ENCODE data around the gene ADAM12.

ADAM12 gene

DNA sequence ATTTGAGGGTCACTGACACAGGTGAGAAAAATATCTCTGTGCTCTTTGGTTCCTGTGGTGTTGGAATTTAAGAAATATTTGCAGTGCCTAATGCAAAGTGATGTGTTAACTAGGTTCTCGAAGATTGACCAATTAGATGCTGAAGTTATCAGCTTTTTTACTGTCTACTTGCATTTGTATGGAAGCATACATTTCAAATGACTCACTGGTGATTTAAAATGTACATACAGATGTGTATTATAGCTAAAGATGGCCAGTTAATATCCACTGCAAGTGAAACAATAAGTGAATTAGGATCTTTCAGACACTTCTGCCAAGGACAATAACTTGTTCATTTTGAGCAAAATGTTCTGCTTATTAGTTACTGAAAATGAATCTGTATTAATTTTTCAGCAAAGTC, 287.0 kb downstream of the ADAM12 start:
- DNase-seq (ENCODE audit: low spot score): no peak
- Histone ChIP-seq H3K4me3 (no peak overlapping the region), H3K27ac (no peak overlapping the region)
- TF ChIP-seq, protein P1, sequence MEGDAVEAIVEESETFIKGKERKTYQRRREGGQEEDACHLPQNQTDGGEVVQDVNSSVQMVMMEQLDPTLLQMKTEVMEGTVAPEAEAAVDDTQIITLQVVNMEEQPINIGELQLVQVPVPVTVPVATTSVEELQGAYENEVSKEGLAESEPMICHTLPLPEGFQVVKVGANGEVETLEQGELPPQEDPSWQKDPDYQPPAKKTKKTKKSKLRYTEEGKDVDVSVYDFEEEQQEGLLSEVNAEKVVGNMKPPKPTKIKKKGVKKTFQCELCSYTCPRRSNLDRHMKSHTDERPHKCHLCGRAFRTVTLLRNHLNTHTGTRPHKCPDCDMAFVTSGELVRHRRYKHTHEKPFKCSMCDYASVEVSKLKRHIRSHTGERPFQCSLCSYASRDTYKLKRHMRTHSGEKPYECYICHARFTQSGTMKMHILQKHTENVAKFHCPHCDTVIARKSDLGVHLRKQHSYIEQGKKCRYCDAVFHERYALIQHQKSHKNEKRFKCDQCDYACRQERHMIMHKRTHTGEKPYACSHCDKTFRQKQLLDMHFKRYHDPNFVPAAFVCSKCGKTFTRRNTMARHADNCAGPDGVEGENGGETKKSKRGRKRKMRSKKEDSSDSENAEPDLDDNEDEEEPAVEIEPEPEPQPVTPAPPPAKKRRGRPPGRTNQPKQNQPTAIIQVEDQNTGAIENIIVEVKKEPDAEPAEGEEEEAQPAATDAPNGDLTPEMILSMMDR (IDR thresholded peaks at IDR 0.05): no peak

- no peak overlapping the region for H3K27ac ChIP-seq
- no peak for DNase-seq (ENCODE audit: low spot score)
- TF ChIP-seq, protein P1 (IDR thresholded peaks at IDR 0.05): no peak
- H3K4me3 ChIP-seq: no peak overlapping the region
Observed at GRCh38 chr10:126099366-126099765, 288.9 kb downstream of the ADAM12 start.

DNA sequence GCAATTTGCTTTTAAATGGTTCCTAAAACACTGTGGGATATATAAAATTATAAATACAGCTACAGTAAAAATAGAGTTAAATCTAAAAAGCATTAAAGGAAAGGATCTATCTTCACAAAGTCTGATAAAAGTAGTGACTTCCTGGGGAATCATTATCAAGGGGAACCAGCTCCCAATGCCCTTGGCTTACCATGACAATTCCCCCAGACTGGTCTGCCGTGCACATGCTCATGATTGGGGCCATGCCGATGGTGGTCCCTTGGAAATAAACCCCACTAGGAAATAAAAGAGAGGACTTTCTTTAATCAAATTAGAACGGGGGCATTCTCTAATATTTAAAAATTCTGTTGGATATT, 290.1 kb downstream of the ADAM12 start:
- H3K4me3 ChIP-seq: no peak overlapping the region
- DNase-seq (ENCODE audit: low spot score): no peak
- TF ChIP-seq, protein P1 (IDR thresholded peaks at IDR 0.05): no peak
- H3K27ac ChIP-seq: no peak overlapping the region

DNA sequence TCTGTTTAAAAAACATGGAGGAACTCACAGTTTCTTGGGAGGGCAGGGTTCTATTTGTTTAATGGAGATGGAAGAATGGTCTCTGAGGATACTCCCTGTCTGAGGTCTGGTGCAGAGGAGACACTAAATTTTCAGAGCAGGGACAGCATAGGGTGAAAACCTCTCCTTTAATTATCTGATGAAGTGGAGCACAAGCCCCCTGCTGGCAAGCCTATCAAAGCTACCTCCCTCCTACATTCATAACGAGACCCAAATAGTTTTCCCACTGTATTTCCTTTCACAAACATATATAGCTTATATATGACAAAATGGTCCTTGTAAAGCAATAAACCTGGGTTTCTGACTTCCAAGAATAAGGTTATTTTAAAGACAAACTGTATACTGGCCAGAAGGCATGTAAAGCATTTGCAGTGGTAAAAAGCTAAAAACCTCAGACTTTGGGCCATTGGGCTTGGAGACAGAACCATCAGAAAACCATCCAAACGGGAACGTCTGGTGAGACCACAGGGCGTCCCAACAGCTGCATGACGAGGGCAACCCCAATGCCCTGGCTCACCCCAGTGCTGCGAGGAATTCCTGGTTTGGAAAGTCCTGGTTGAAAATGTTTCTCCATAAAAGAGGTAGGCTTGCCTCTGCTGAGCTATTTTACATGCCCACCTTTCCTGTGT, 290.6 kb downstream of the ADAM12 start:
- no peak overlapping the region for H3K27ac ChIP-seq
- no peak for DNase-seq (ENCODE audit: low spot score)
- TF ChIP-seq, protein P1 (IDR thresholded peaks at IDR 0.05): no peak
- no peak overlapping the region for H3K4me3 ChIP-seq

DNA sequence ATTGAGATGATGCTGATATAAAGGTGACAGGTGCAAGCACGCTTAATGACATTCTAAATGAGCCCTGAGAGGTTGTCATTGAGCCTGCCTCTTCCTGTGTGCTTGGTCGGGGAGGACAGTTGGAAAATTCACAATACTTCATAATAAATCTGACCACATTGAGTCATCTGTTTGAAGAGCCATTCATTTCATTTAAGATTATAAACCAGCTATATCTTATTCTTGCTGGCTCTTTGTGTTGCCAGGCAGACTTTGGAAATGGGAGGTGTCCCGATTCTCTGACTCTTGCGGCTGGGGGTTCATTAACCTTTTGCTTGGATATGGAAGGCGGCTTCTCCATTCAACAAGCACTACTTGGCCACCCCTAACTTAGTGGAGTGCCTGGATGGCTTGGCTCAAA, 293.7 kb downstream of the ADAM12 start:
- TF ChIP-seq, protein P1 (IDR thresholded peaks at IDR 0.05): no peak
- H3K27ac ChIP-seq: no peak overlapping the region
- no peak for DNase-seq (ENCODE audit: low spot score)

GRCh38 chr10:126092366-126093215, 295.7 kb downstream of the ADAM12 start:
- DNase-seq (ENCODE audit: low spot score): no peak
- H3K4me3 ChIP-seq: no peak overlapping the region
- TF ChIP-seq, protein P1 (IDR thresholded peaks at IDR 0.05): no peak
- no peak overlapping the region for H3K27ac ChIP-seq

More for the DNA sequence above, 293.7 kb downstream of the ADAM12 start:
- H3K4me3 ChIP-seq: no peak overlapping the region

Measured in coronary artery (tissue), 2 donors.